ENCODE results near the gene COQ8B.

- no peak for TF ChIP-seq CTCF (IDR thresholded peaks at IDR 0.05; ENCODE audit: insufficient read depth, low read depth, low read length)
- TF ChIP-seq EZH2 (IDR thresholded peaks at IDR 0.05; ENCODE audit: insufficient read depth, low read length), result no peak
Observed at GRCh38 chr19:40737102-40737644, 20.5 kb upstream of the COQ8B start.

Data from astrocyte (in vitro differentiated cells and primary cell).